Stromal cell of bone marrow (primary cell): Measurements from ENCODE around the gene GPAM.
"Not testable (repeated sequence)": the region's sequence is repeated elsewhere in the genome, so short reads cannot be mapped to it uniquely, and the experiment has no call there.

ENCODE experiments used
- DNase-seq: peaks from one replicate; pipeline ENCODE4 v3.0.0-alpha.2; 2012; ENCODE audit warnings: low read depth

GPAM gene

GRCh38 chr10:112183329-112184051, at the start of gene GPAM:
GPAM (minus strand) TSS chr10:112183765; CDS start chr10:112181784, 1,981 bp downstream.
- DNase-seq: peak; percentile 75

DNA sequence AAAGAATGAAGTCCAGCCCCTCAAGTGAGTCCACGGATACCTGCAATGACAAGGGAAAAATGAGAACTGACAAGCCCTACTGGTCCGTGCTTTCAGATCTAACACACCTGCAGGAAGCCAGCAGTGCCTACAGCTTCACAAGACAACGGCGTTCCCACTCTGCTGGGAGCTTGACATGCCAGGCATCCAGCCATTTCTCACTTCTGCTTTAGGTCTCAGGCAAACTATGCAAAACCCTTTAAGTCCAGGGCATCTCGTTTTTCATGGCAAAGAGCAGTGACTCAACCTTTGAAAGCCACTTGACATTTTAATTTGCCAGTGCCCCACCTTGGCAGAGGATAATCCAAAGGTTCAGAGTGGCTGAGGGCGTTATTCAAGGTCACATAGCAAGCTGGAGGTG, 49.1 kb upstream of the GPAM start:
- no peak for DNase-seq

GRCh38 chr10:112231602-112232400, 48.2 kb upstream of the GPAM start:
- DNase-seq: no peak

DNA sequence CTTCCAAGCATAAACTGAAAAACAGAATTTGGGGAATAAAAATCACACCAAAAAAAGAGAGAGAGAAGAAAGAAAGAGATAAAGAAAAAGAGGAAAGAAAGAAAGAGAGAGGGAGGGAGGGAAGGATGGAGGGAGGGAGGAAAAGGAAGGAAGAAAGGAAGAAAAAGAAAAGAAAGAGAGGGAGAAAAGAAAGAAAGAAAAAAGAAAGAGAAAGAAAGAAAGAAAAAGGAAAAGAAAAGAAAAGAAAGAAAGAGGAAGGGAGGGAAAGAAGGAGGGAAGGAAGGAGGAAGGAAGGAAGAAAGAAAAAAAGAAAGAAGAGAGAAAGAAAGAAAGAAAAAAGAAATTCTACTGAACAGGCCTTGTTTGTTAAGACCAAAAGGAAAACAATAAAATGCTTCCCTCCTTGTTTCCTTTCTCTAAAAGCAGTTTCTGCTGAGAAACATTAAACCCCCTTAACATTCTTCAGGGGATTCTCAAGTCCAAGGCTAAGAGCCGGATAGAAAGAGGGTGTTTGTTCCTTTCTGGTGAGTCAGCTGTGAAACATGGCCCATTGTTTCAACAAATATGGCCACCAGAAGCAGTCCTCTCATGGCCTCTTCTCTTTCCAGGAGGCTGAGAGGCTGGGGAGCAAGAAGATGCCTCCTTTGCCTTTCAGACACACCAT, 46.9 kb upstream of the GPAM start:
- DNase-seq: no peak

GRCh38 chr10:112229901-112230300, 46.3 kb upstream of the GPAM start:
- no peak for DNase-seq

GRCh38 chr10:112229096-112229495, 45.5 kb upstream of the GPAM start:
- DNase-seq: no peak

DNA sequence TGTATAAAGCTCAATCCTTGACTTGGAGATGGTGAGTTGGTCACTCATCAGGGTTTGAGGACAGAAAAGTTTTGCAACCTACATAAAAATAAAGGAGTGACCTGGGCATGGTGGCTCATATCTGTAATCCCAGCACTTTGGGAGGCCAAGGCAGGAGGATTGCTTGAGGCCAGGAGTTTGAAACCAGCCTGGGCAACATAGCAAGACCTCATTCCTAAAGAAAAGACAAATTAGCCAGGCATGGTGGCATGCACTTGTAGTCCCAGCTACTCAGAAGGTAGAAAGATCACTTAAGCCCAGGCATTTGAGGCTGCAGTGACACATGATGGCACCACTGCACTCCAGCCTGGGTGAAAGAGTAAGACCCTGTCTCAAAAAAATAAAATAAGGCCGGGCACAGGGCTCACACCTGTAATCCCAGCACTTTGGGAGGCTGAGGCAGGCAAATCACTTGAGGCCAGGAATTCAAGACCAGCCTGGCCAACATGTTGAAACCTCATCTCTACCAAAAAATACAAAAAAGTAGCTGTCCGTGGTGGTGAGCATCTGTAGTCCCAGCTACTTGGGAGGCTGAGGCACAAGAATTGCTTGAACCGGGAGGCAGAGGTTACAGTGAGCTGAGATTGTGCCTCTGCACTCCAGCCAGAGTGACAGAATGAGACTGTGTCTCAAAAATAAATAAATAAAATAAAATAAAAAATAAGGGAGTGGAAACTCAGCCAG, 45.0 kb upstream of the GPAM start:
- not testable (repeated sequence) for DNase-seq

- peak; percentile 37 for DNase-seq
Observed at GRCh38 chr10:112227331-112227987, 43.9 kb upstream of the GPAM start.

DNA sequence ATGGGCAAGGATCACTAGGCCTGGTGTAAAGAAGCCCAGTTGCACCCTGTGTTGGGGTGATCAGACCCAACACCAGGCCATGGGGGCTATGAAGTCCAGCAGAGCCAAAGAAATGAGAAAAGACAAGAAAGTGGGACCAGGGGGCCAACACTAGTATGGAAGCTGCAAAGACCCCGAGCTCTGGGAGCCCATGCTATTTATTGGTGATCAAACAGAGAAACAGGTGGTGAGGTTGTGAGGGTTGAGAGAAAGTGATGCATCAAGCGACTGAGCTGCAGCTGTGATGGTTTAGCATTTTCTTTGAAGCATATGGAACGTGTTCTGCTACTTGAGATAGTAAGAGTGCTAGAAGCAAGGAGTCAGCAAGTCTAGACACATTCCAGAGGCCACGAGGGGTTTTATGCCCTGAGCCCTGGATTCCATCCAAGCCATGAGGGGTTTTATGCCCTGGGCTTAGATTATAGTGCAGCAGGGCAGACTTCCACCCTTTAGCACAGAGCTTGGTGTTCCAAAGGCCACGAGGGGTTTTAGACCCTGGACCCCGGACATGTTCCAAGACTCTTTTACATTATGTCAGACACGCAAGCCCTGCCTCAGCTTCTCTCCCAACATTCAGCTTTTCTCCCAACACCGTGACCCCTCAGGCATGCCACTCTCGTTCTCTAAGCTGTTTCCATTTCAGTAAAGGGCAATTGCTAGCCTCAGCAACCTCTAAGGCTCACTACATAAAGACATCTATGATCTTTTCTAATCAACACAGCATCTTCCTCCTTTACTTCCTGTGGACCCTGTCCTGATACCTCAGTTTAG, 43.1 kb upstream of the GPAM start:
- DNase-seq: no peak

- no peak for DNase-seq
Observed at GRCh38 chr10:112225771-112226438, 42.3 kb upstream of the GPAM start.

DNA sequence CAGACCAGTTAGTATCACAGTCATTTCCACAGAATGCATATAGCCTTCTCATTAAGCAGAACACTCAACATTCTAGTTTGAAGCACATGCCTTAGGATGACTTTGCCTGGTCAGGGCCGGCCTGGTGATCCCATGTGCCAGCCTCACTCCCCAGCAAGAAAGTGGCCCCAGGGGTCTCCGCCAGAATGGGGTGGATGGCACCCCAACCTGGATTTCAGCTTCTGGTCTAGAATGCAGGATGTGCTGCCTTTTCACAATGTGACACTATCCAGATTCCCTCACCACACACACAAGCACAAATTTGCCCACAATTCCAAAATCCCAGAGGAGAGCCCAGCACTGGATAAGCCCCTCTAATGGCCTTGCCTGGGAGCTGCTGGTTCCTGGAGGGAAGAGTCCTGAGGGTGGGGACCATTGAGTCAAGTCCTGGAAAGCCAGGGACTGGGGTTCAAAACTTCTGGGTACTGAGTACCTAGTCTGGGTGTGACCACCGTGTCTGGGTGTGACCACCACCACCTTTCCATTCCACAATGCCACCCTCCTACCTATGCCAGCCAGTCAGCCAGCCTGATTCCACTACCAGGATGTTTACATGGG, 41.5 kb upstream of the GPAM start:
- no peak for DNase-seq

- no peak for DNase-seq
Observed at GRCh38 chr10:112223725-112224124, 40.2 kb upstream of the GPAM start.

DNA sequence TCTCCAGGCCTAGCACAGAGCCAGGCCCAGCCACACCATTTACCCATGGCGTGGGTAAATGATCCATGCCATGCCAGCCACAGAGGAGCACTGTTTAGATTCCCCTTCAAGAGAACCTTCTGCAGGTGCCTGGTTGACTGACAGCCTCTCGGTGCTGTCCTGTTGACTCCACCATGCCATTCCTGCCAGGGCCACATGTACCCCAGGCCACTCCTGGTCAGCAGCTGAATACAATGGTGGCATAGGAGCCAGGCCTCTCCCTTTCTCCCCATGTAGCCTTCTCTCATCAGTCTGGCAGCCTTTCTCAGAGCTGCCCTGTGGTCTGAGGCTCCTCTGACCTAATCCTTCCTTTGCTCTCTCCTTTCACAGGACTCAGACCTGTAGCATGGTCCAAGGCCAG, 39.2 kb upstream of the GPAM start:
- DNase-seq: no peak

- DNase-seq: no peak
Observed at GRCh38 chr10:112221545-112221944, 38.0 kb upstream of the GPAM start.

- DNase-seq: no peak
Observed at GRCh38 chr10:112218960-112219359, 35.4 kb upstream of the GPAM start.

DNA sequence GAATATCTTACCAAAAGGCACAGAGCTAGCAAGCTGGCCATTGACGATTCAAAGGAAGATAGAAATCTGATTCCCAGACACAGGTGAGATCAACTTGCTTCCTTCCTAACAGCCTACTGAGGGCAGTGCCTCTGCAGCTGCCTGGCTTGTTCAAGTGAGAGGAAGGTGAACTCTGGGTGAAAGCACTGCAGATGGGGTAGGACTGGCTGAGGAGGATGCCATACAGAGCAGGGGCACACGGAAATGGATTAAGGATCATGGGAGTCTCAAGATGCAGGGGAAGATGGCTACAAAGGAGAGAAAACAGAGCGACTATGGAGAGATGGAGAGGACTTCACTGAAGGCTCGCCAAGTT, 34.4 kb upstream of the GPAM start:
- no peak for DNase-seq

DNA sequence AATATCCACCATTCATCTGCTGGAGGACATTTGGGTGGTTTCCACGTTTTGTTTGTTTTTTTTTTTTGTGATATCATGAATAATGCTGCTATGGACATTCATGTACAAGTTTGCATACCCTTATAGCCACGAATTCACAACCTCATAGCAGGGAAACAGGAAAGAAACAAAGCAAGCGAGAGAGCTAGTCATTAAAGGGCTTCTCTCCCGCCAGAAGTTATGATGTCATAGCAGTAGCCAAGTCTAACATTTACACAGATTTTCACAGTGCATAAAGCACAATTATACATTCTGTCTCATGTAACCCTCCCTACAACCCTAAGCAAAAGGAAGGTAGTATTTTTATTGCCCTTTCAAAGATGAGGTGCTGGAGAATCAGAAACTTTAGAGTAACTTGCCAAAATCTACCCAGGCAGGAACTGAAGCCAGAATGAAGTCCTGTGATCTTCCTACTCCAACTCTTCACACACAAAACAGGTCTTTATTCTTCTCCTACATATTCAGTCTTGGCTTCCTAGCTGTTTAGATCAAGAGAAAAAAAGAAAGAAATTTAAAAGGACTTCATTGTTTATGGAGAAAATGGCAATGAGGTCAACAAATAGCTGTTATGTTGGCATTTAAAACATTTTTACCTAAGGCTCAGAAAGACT, 33.9 kb upstream of the GPAM start:
- DNase-seq: no peak

DNA sequence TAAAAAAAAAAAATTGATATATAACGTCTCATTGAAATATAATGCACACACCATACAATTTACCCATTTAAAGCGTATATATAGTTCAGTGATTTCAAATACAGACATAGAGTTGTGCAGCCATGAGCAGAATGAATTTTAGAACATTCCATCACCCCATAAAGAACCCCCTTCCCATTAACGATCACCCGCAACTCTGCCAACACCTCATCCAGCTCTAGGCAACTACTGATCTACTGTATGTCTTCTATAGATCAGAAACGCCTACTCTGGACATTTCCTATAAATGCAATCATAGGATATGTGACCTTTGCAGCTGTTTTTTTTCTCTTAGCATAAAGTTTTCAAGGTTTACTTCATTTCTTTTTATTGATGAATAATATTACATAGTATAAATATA, 33.4 kb upstream of the GPAM start:
- no peak for DNase-seq

- DNase-seq: no peak
Observed at GRCh38 chr10:112216151-112216550, 32.6 kb upstream of the GPAM start.
